H1 (cell line): ENCODE measurements around the gene AHSP. TPM values are rescaled to one million over a fixed set of nuclear protein-coding genes. Genes with fewer than 3 reads are reported as not detected.
A peak's percentile ranks its signal among the peaks of the same experiment; 100 is the strongest.

ENCODE experiments used
- CTCF ChIA-PET: fragments of 300-600 bp; sonication (Branson Sonifier 250); formaldehyde crosslinking; loops from one replicate; lab custom pipeline; 2021; ENCODE audit not compliant: partially characterized antibody; lab: Charles Lee
- POLR2A ChIA-PET: fragments of 300-600 bp; sonication (Branson Sonifier 250); formaldehyde crosslinking; loops from one replicate; lab custom pipeline; 2021; ENCODE audit warnings: inconsistent platforms; ENCODE audit not compliant: partially characterized antibody; lab: Charles Lee
- DNase-seq, 2 experiments: peaks; one replicate each; pipeline versions ENCODE4 v3.0.0 to v3.0.0-alpha.2; 2010 to 2022; ENCODE audit warnings: low spot score in 2 of 2, low read depth in 1 of 2, mixed read lengths in 1 of 2
- FAIRE-seq: peaks from 2 replicates; lab custom pipeline; 2011; peaks lifted over from hg19 to GRCh38; lab: Jason Lieb, UNC
- H2AFZ ChIP-seq: 2 replicates; pipeline ENCODE4 v1.8.1; 2012; ENCODE audit warnings: low read length, inconsistent platforms
- H2AK5ac ChIP-seq: 2 replicates; pipeline ENCODE4 v1.6.1; 2013; ENCODE audit warnings: low read depth, low read length
- H2BK120ac ChIP-seq: replicated peaks from 2 replicates; pipeline ENCODE3; 2013; ENCODE audit warnings: low read depth, low read length, inconsistent platforms
- H2BK12ac ChIP-seq: 2 replicates; pipeline ENCODE4 v1.6.1; 2013; ENCODE audit warnings: low read depth, low read length
- H2BK15ac ChIP-seq: 2 replicates; pipeline ENCODE4 v1.6.1; 2013; ENCODE audit warnings: low read length
- H2BK20ac ChIP-seq: 2 replicates; pipeline ENCODE4 v1.6.1; 2013; ENCODE audit warnings: low read length
- H2BK5ac ChIP-seq: 2 replicates; pipeline ENCODE4 v1.6.1; 2013; ENCODE audit warnings: low read depth, low read length
- H3K14ac ChIP-seq: 2 replicates; pipeline ENCODE4 v1.6.1; 2013; ENCODE audit warnings: inconsistent platforms; ENCODE audit not compliant: insufficient read length
- H3K18ac ChIP-seq: 2 replicates; pipeline ENCODE4 v1.6.1; 2013; ENCODE audit warnings: low read length; ENCODE audit errors: extremely low read depth
- H3K23ac ChIP-seq: 2 replicates; pipeline ENCODE4 v1.6.1; 2013; ENCODE audit warnings: inconsistent platforms; ENCODE audit not compliant: insufficient read length
- H3K23me2 ChIP-seq: 2 replicates; pipeline ENCODE4 v1.6.1; 2013; ENCODE audit warnings: low read depth, low read length
- H3K27ac ChIP-seq: 2 replicates; pipeline ENCODE4 v1.6.1; 2011; ENCODE audit warnings: low read depth, low read length, inconsistent platforms
- H3K27me3 ChIP-seq, 4 experiments: replicated peaks in 1 of 4; 1 replicate in 1 of 4; 2 replicates in 3 of 4; pipeline versions ENCODE4 v1.6.1 to v1.8.1; 2011 to 2013; ENCODE audit warnings: low read length in 3 of 4, mild to moderate bottlenecking in 3 of 4, inconsistent platforms in 2 of 4, mixed read lengths in 2 of 4, moderate library complexity in 1 of 4; ENCODE audit not compliant: control insufficient read depth in 3 of 4, insufficient read depth in 3 of 4; ENCODE audit errors: extremely low read depth in 1 of 4
- H3K36me3 ChIP-seq, 4 experiments: 2 replicates each; pipeline versions ENCODE4 v1.6.1 to v1.8.1; 2011 to 2013; ENCODE audit warnings: mild to moderate bottlenecking in 4 of 4, low read length in 3 of 4, moderate library complexity in 2 of 4, control low read depth in 1 of 4, inconsistent platforms in 1 of 4; ENCODE audit not compliant: insufficient read depth in 4 of 4, control insufficient read depth in 2 of 4
- H3K4ac ChIP-seq: replicated peaks from 2 replicates; pipeline ENCODE3; 2013; ENCODE audit warnings: low read length, low read depth, mixed read lengths, inconsistent platforms; ENCODE audit not compliant: insufficient read length
- H3K4me1 ChIP-seq, 4 experiments: replicated peaks in 1 of 4; 1 replicate in 1 of 4; 2 replicates in 3 of 4; pipeline versions ENCODE4 v1.6.1 to v1.8.1; 2011 to 2013; ENCODE audit warnings: low read length in 3 of 4, inconsistent platforms in 2 of 4, mixed read lengths in 1 of 4; ENCODE audit not compliant: insufficient read depth in 4 of 4, control insufficient read depth in 3 of 4
- H3K4me2 ChIP-seq, 2 experiments: 2 replicates each; pipeline versions ENCODE4 v1.6.1 to v1.8.1; 2011 to 2013; ENCODE audit warnings: low read depth in 2 of 2, low read length in 2 of 2, control low read depth in 1 of 2, inconsistent platforms in 1 of 2, mild to moderate bottlenecking in 1 of 2; ENCODE audit not compliant: insufficient read depth in 1 of 2
- H3K4me3 ChIP-seq, 4 experiments: fragments of 200-600, 300-600 bp in 1 of 4; sonication (generic), shearing (Covaris generic), sonication (Bioruptor Twin) in 1 of 4; 2 replicates each; pipeline versions ENCODE4 v1.5.1 to v1.8.1; 2011 to 2016; ENCODE audit warnings: low read length in 4 of 4, low read depth in 3 of 4, control low read depth in 2 of 4, inconsistent platforms in 2 of 4, mild to moderate bottlenecking in 2 of 4, mixed read lengths in 1 of 4, moderate library complexity in 1 of 4; ENCODE audit not compliant: insufficient read depth in 2 of 4; ENCODE audit errors: extremely low read depth in 1 of 4
- H3K56ac ChIP-seq: replicated peaks from 2 replicates; pipeline ENCODE3; 2013; ENCODE audit warnings: low read depth, mild to moderate bottlenecking, mixed read lengths, low read length, inconsistent platforms; ENCODE audit not compliant: insufficient read length
- H3K79me1 ChIP-seq: 2 replicates; pipeline ENCODE4 v1.6.1; 2013; ENCODE audit warnings: low read depth, low read length, control low read depth
- H3K79me2 ChIP-seq, 2 experiments: 2 replicates each; pipeline versions ENCODE4 v1.6.1 to v1.8.1; 2012 to 2013; ENCODE audit warnings: low read length in 2 of 2, mild to moderate bottlenecking in 2 of 2, inconsistent platforms in 1 of 2; ENCODE audit not compliant: insufficient read depth in 2 of 2, control insufficient read depth in 1 of 2
- H3K9ac ChIP-seq, 4 experiments: replicated peaks in 1 of 4; 1 replicate in 1 of 4; 2 replicates in 3 of 4; pipeline versions ENCODE4 v1.6.1 to v1.8.1; 2011 to 2013; ENCODE audit warnings: low read depth in 3 of 4, low read length in 3 of 4, control low read depth in 2 of 4, mild to moderate bottlenecking in 2 of 4, moderate library complexity in 2 of 4, inconsistent platforms in 1 of 4; ENCODE audit errors: extremely low read depth in 1 of 4
- H3K9me3 ChIP-seq, 2 experiments: 2 replicates each; pipeline versions ENCODE4 v1.6.1 to v1.8.1; 2012 to 2013; ENCODE audit warnings: mild to moderate bottlenecking in 2 of 2, moderate library complexity in 2 of 2, control low read depth in 1 of 2, inconsistent platforms in 1 of 2, low read depth in 1 of 2, low read length in 1 of 2, mixed read lengths in 1 of 2; ENCODE audit not compliant: insufficient read depth in 2 of 2
- H4K20me1 ChIP-seq, 2 experiments: replicated peaks in 1 of 2; 2 replicates each; pipeline versions ENCODE3 to v1.8.1; 2011 to 2013; ENCODE audit warnings: inconsistent platforms in 2 of 2, low read length in 2 of 2, mild to moderate bottlenecking in 1 of 2; ENCODE audit not compliant: insufficient read depth in 2 of 2, control insufficient read depth in 1 of 2
- H4K5ac ChIP-seq: 2 replicates; pipeline ENCODE4 v1.6.1; 2013; ENCODE audit warnings: low read length, low read depth, mixed read lengths, inconsistent platforms; ENCODE audit not compliant: insufficient read length
- H4K8ac ChIP-seq: 2 replicates; pipeline ENCODE4 v1.8.0; 2013; ENCODE audit warnings: mild to moderate bottlenecking, moderate library complexity, low read length, inconsistent platforms; ENCODE audit not compliant: insufficient read depth; ENCODE audit errors: extremely low read depth
- H4K91ac ChIP-seq: replicated peaks from 2 replicates; pipeline ENCODE3; 2013; ENCODE audit warnings: low read length, mixed read lengths, inconsistent platforms; ENCODE audit not compliant: insufficient read length
- ASH2L ChIP-seq: fragments of 200-600, 300-600 bp; sonication (generic); IDR thresholded peaks from one replicate; pipeline ENCODE4 v1.7.1; 2017; ENCODE audit warnings: low read length
- BRCA1 ChIP-seq: IDR thresholded peaks from 2 replicates; pipeline ENCODE4 v1.6.1; 2012; ENCODE audit warnings: low read depth, low read length, improper control_type of control experiment
- EZH2 ChIP-seq: fragments of 200-600 bp; sonication (generic); IDR thresholded peaks from 2 replicates; pipeline ENCODE4 v1.7.1; 2012; ENCODE audit warnings: low read depth, mild to moderate bottlenecking, moderate library complexity, low read length, inconsistent platforms; ENCODE audit not compliant: severe bottlenecking
- NRF1 ChIP-seq: IDR thresholded peaks from 2 replicates; pipeline ENCODE4 v1.6.1; 2011; ENCODE audit warnings: mild to moderate bottlenecking, low read depth, low read length, improper control_type of control experiment
- POLR2A ChIP-seq, 2 experiments: IDR thresholded peaks; 1 replicate in 1 of 2; 2 replicates in 1 of 2; pipeline ENCODE4 v1.6.1; 2011; ENCODE audit warnings: low read depth in 2 of 2, low read length in 2 of 2, mild to moderate bottlenecking in 2 of 2; ENCODE audit errors: control extremely low read depth in 1 of 2
- POU5F1 ChIP-seq: IDR thresholded peaks from 2 replicates; pipeline ENCODE4 v1.6.1; 2011; ENCODE audit warnings: low read depth, mild to moderate bottlenecking, low read length, moderate library complexity
- RBBP5 ChIP-seq: IDR thresholded peaks from 2 replicates; pipeline ENCODE4 v1.7.1; 2012; ENCODE audit warnings: low read depth, mild to moderate bottlenecking, inconsistent platforms, low read length, moderate library complexity, borderline replicate concordance
- SIN3A ChIP-seq, 2 experiments: IDR thresholded peaks in 1 of 2; conservative IDR thresholded peaks in 1 of 2; 2 replicates each; pipeline ENCODE4 v1.6.1; 2011 to 2012; ENCODE audit warnings: low read length in 2 of 2, improper control_type of control experiment in 1 of 2, low read depth in 1 of 2, mild to moderate bottlenecking in 1 of 2
- SUZ12 ChIP-seq: fragments of 200-600 bp; sonication (generic); IDR thresholded peaks from 2 replicates; pipeline ENCODE4 v1.6.1; 2012; ENCODE audit warnings: mild to moderate bottlenecking, inconsistent platforms, low read length, moderate library complexity, mixed read lengths
- YY1 ChIP-seq: IDR thresholded peaks from 2 replicates; pipeline ENCODE4 v1.6.1; 2011; ENCODE audit warnings: low read depth, mild to moderate bottlenecking, low read length
- WGBS, 2 experiments: shearing (Covaris generic) in 1 of 2; methylation state at CpG; one replicate each; pipeline versions ENCODE4 v1.1.6 to v1.1.7; 2013 to 2015; ENCODE audit warnings: low lambda C conversion rate in 2 of 2, mixed read lengths in 2 of 2, inconsistent platforms in 1 of 2, low coverage in 1 of 2, missing lambda C conversion rate in 1 of 2; ENCODE audit not compliant: insufficient replicate concordance in 2 of 2, insufficient coverage in 1 of 2, insufficient read length in 1 of 2; ENCODE audit errors: extremely low coverage in 1 of 2, missing lambda C conversion rate in 1 of 2; 5-methylcytosine and 5-hydroxymethylcytosine counted together
- polyA plus RNA-seq, 7 experiments: library from polyadenylated mRNA; depleted of rRNA in 3 of 7; stranded (reverse) in 5 of 7; unstranded in 2 of 7; fragments of >200 nt in 5 of 7; fragments of 200-250 nt in 2 of 7; gene quantifications; 1 replicate in 5 of 7; 2 replicates in 1 of 7; 4 replicates in 1 of 7; pipeline versions ENCODE4 v1.2.1 to v1.2.3, GENCODE V29; 2011 to 2013; ENCODE audit warnings: missing spikeins in 2 of 7, mixed read lengths in 2 of 7
- total RNA-seq: library from RNA; stranded (reverse); fragmentation: NEBNext Ultra II Directional; extraction: Animal tissue kit (Norgen Biotek cat#: 25700); gene quantifications from 2 replicates; pipeline ENCODE4 v1.2.1, GENCODE V29; 2021
- TF ChIP-seq, protein P1 (sequence below): IDR thresholded peaks from 2 replicates; pipeline ENCODE4 v1.6.1; 2011; ENCODE audit warnings: low read length, improper control_type of control experiment
- TF ChIP-seq, protein P2 (sequence below): IDR thresholded peaks from 2 replicates; pipeline ENCODE4 v1.6.1; 2012; ENCODE audit warnings: inconsistent platforms

Gene AHSP
- total and polyA plus RNA-seq, 2 of the 8 experiments (the other 6 are each of a cell fraction or from before 2014, with no cell fraction given) = 0.91 to 15.3 TPM

DNA sequence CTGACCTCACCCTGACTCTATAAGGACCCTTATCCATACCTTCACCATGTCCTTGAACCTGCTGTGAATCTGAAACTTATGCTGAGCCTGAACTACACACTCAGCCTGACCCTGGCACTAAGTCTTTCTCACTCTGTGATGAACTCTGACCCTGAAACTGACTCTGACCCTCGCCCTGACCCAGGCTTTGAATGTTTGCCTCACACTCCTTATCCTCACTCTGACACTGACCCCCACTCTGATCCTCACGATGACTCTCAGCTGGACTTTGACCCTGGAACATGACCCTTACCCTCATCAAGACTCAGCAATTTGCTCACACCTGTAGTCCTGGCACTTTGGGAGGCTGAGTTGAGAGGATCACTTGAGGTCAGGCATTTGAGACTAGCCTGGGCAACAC, 4.4 kb downstream of the AHSP start:
- Histone ChIP-seq H4K91ac (no peak overlapping the region), H2BK120ac (no peak overlapping the region), H3K56ac (no peak overlapping the region), H3K23me2 (peaks cover 9% of the 10 kb centered on the region; the same call in 1 of the 2 replicates), H3K4me1 (peaks cover 6 to 14% (median 8%) of the 10 kb centered on the region in 4 experiments), H3K27me3 (peaks cover 5 to 31% (median 24%) of the 10 kb centered on the region in 4 experiments), H3K4me3 (no peak overlapping the region), H3K9ac (no peak overlapping the region), H3K36me3 (no peaks in the 10 kb centered on the region), H2BK20ac (no peak overlapping the region), H2BK12ac (peak overlapping the region; percentile 80; the same call in 1 of the 2 replicates), H2AFZ (no peak overlapping the region), H3K18ac (no peak overlapping the region), H3K79me1 (no peaks in the 10 kb centered on the region), H4K20me1 (no peaks in the 10 kb centered on the region), H2BK15ac (no peak overlapping the region), H3K9me3 (peaks cover 0 to 4% of the 10 kb centered on the region in 2 experiments; a peak in 2 of 4 replicates), H3K4me2 (no peak overlapping the region), H3K14ac (no peak overlapping the region), H4K8ac (no peak overlapping the region), H4K5ac (no peak overlapping the region), H3K4ac (no peak overlapping the region), H3K79me2 (no peaks in the 10 kb centered on the region), H2AK5ac (0 out of 2 replicates have a peak overlapping the region, but pooled peaks have one; percentile 65), H3K23ac (no peak overlapping the region), H2BK5ac (no peak overlapping the region), H3K27ac (no peak overlapping the region)
- ChIA-PET CTCF (no interaction called here), POLR2A (interaction anchor here (5.1 kb wide), 1 partner anchor 25 kb away, joined by 27 read pairs; the partner anchor contains the start of gene RUSF1)
- DNase-seq (no peak), FAIRE-seq (no peak)
- WGBS, 2 experiments = 80% methylated on average over 2 of the region's 2 CpGs; no CpG with 5 or more reads in 1 of the 2 experiments
- TF ChIP-seq NRF1 (no peak), SUZ12 (no peak), EZH2 (no peak), YY1 (no peak), POLR2A (IDR thresholded peaks at IDR 0.05; ENCODE audit: control extremely low read depth in 1 of 2, low read depth in 2 of 2, low read length in 2 of 2) (no peak), POU5F1 (no peak), SIN3A (conservative IDR thresholded peaks at IDR 0.05 in 1 of 2, IDR thresholded peaks at IDR 0.05 in 1 of 2; ENCODE audit: low read depth in 1 of 2, low read length in 2 of 2) (no peak), RBBP5 (no peak), ASH2L (no peak), BRCA1 (no peak)
- TF ChIP-seq, protein P1, sequence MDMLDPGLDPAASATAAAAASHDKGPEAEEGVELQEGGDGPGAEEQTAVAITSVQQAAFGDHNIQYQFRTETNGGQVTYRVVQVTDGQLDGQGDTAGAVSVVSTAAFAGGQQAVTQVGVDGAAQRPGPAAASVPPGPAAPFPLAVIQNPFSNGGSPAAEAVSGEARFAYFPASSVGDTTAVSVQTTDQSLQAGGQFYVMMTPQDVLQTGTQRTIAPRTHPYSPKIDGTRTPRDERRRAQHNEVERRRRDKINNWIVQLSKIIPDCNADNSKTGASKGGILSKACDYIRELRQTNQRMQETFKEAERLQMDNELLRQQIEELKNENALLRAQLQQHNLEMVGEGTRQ = no peak
- TF ChIP-seq, protein P2, sequence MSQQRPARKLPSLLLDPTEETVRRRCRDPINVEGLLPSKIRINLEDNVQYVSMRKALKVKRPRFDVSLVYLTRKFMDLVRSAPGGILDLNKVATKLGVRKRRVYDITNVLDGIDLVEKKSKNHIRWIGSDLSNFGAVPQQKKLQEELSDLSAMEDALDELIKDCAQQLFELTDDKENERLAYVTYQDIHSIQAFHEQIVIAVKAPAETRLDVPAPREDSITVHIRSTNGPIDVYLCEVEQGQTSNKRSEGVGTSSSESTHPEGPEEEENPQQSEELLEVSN = no peak
